CD4-positive, alpha-beta T cell (primary cell): Measurements from ENCODE around the gene TLL2. TPM values are rescaled to one million over a fixed set of nuclear protein-coding genes. Genes with fewer than 3 reads are reported as not detected.

Experiments
- ATAC-seq: fragments of 200-7000 bp; cut with Tn5 transposase; one replicate; pipeline ENCODE4 v1.10.0; 2022; ENCODE audit warnings: mild to moderate bottlenecking; ENCODE audit not compliant: poor library complexity
- CTCF ChIA-PET: fragments of 350-600 bp; sonication (Branson Sonifier 250); formaldehyde crosslinking; loops from one replicate; lab custom pipeline; 2021; ENCODE audit warnings: antibody characterized with exemption, inconsistent platforms; lab: Charles Lee
- POLR2A ChIA-PET: fragments of 350-600 bp; sonication (Branson Sonifier 250); formaldehyde crosslinking; loops from one replicate; lab custom pipeline; 2021; ENCODE audit warnings: antibody characterized with exemption, inconsistent platforms; lab: Charles Lee
- DNase-seq, 14 experiments: peaks; one replicate each; pipeline ENCODE4 v3.0.0-alpha.2; 2013 to 2020; ENCODE audit warnings: mixed read lengths in 2 of 14
- H3K27ac ChIP-seq, 2 donors: one replicate each; pipeline versions ENCODE4 v1.5.1 to v1.7.0; 2013; ENCODE audit warnings: low read length in 2 of 2, low read depth in 1 of 2, mild to moderate bottlenecking in 1 of 2
- H3K27me3 ChIP-seq, 2 experiments: 1 replicate in 1 of 2; 2 replicates in 1 of 2; pipeline versions ENCODE4 v1.6.1 to v1.7.0; 2013; ENCODE audit warnings: low read length in 2 of 2, control low read depth in 1 of 2, mild to moderate bottlenecking in 1 of 2, moderate library complexity in 1 of 2; ENCODE audit not compliant: insufficient read depth in 2 of 2, control insufficient read depth in 1 of 2
- H3K36me3 ChIP-seq: one replicate; pipeline ENCODE4 v1.6.1; 2013; ENCODE audit warnings: low read length, control low read depth; ENCODE audit not compliant: insufficient read depth
- H3K4me1 ChIP-seq: one replicate; pipeline ENCODE4 v1.6.1; 2013; ENCODE audit warnings: low read length, control low read depth; ENCODE audit not compliant: insufficient read depth
- H3K4me3 ChIP-seq: one replicate; pipeline ENCODE4 v1.5.1; 2013; ENCODE audit warnings: mild to moderate bottlenecking, low read length, moderate library complexity
- H3K9me3 ChIP-seq, 2 experiments: 1 replicate in 1 of 2; 2 replicates in 1 of 2; pipeline versions ENCODE4 v1.6.1 to v1.7.0; 2013; ENCODE audit warnings: low read length in 2 of 2, mild to moderate bottlenecking in 2 of 2, control low read depth in 1 of 2, moderate library complexity in 1 of 2; ENCODE audit not compliant: control insufficient read depth in 1 of 2, insufficient read depth in 1 of 2
- H3K27ac Mint-ChIP-seq: one replicate; pipeline ENCODE4 v1.8.0; 2020; ENCODE audit warnings: mixed read lengths
- H3K27me3 Mint-ChIP-seq: one replicate; pipeline ENCODE4 v1.8.0; 2021; ENCODE audit warnings: mixed read lengths
- H3K36me3 Mint-ChIP-seq: one replicate; pipeline ENCODE4 v1.8.0; 2021; ENCODE audit warnings: low read depth, mixed read lengths
- H3K4me1 Mint-ChIP-seq: one replicate; pipeline ENCODE4 v1.8.0; 2021; ENCODE audit warnings: low read depth, mixed read lengths
- H3K4me3 Mint-ChIP-seq: one replicate; pipeline ENCODE4 v1.8.0; 2020; ENCODE audit warnings: mild to moderate bottlenecking, mixed read lengths
- H3K9me3 Mint-ChIP-seq: one replicate; pipeline ENCODE4 v1.8.0; 2020; ENCODE audit warnings: mixed read lengths
- CTCF ChIP-seq: fragments of 200-600 bp; IDR thresholded peaks from one replicate; pipeline ENCODE4 v1.8.0; 2022; ENCODE audit warnings: antibody characterized with exemption, mild to moderate bottlenecking
- intact Hi-C, 2 experiments: fragments of 100-400 bp; cut with DNase I in 1 of 2; cut with micrococcal nuclease in 1 of 2; formaldehyde crosslinking; loops; one replicate each; pipeline versions ENCODE4 v1.15.1 to v1.9.0; 2023 to 2025; cut with DNase I, micrococcal nuclease
- total RNA-seq, 174 experiments: library from RNA in 2 of 174; stranded (reverse) in 2 of 174; gene quantifications; one replicate each; pipeline ENCODE4 v1.2.3 and lab custom pipeline; 2021 to 2026

The TLL2 gene
- total RNA-seq, 2 experiments from 2014 or later = not detected

- H3K27ac Mint-ChIP-seq = no peak overlapping the region
Measured at GRCh38 chr10:96360331-96360730, 153.4 kb downstream of the TLL2 start.

GRCh38 chr10:96359616-96360015, 154.1 kb downstream of the TLL2 start:
- DNase-seq = no peak
- no peaks in the 10 kb centered on the region for H3K4me1 ChIP-seq
- intact Hi-C loops = no loop called here
- TF ChIP-seq CTCF = no peak
- no peaks in the 10 kb centered on the region for H3K36me3 Mint-ChIP-seq
- no peak for ATAC-seq
- no peaks in the 10 kb centered on the region for H3K36me3 ChIP-seq
- no peaks in the 10 kb centered on the region for H3K9me3 Mint-ChIP-seq
- no peak overlapping the region for H3K4me3 Mint-ChIP-seq
- H3K27me3 ChIP-seq = peaks cover 5 to 12% of the 10 kb centered on the region in 2 experiments
- no peaks in the 10 kb centered on the region for H3K4me1 Mint-ChIP-seq
- H3K27ac Mint-ChIP-seq = no peak overlapping the region
- no peak overlapping the region for H3K4me3 ChIP-seq
- H3K27me3 Mint-ChIP-seq = peaks cover 14% of the 10 kb centered on the region
- ChIA-PET POLR2A (no interaction called here), CTCF (no interaction called here)
- H3K9me3 ChIP-seq = no peaks in the 10 kb centered on the region
- H3K27ac ChIP-seq = no peak overlapping the region

More at GRCh38 chr10:96360331-96360730, 153.4 kb downstream of the TLL2 start:
- Mint-ChIP-seq H3K36me3 (no peaks in the 10 kb centered on the region), H3K4me1 (no peaks in the 10 kb centered on the region), H3K9me3 (no peaks in the 10 kb centered on the region), H3K27me3 (peaks cover 10% of the 10 kb centered on the region), H3K4me3 (no peak overlapping the region)
- Histone ChIP-seq H3K4me3 (no peak overlapping the region), H3K36me3 (no peaks in the 10 kb centered on the region), H3K4me1 (no peaks in the 10 kb centered on the region), H3K9me3 (no peaks in the 10 kb centered on the region), H3K27me3 (peaks cover 2 to 9% of the 10 kb centered on the region in 2 experiments), H3K27ac (no peak overlapping the region)
- intact Hi-C loops = no loop called here
- no peak for TF ChIP-seq CTCF
- ATAC-seq = no peak
- no peak for DNase-seq
- ChIA-PET POLR2A (no interaction called here), CTCF (no interaction called here)

GRCh38 chr10:96358851-96359540, 154.7 kb downstream of the TLL2 start, which contains the start of gene OPALIN:
TSS of gene OPALIN (minus strand) at chr10:96359002. CDS start at chr10:96358896, 106 bp downstream.
- Histone ChIP-seq H3K27me3 (peaks cover 5 to 12% of the 10 kb centered on the region in 2 experiments), H3K4me1 (no peaks in the 10 kb centered on the region), H3K36me3 (no peaks in the 10 kb centered on the region), H3K4me3 (no peak within 1 kb of the TSS), H3K9me3 (no peaks in the 10 kb centered on the region), H3K27ac (no peak within 1 kb of the TSS)
- DNase-seq (no peak), ATAC-seq (no peak)
- Mint-ChIP-seq H3K4me1 (no peaks in the 10 kb centered on the region), H3K36me3 (no peaks in the 10 kb centered on the region), H3K27me3 (peaks cover 14% of the 10 kb centered on the region), H3K27ac (no peak within 1 kb of the TSS), H3K4me3 (no peak within 1 kb of the TSS), H3K9me3 (no peaks in the 10 kb centered on the region)
- intact Hi-C loops = no loop called here
- ChIA-PET POLR2A (no interaction called here), CTCF (no interaction called here)
- TF ChIP-seq CTCF = no peak
